Measurements from ENCODE around the gene VAV2.

- TF ChIP-seq CTCF (conservative IDR thresholded peaks at IDR 0.05; ENCODE audit: low read depth in 2 of 2), result no peak
- no peak for TF ChIP-seq POLR2AphosphoS5 (IDR thresholded peaks at IDR 0.05; ENCODE audit: low read depth)
- TF ChIP-seq CREB1 (CRISPR knock-in tag; IDR thresholded peaks at IDR 0.05; ENCODE audit: low read depth), result no peak
- TF ChIP-seq EZH2 (IDR thresholded peaks at IDR 0.05; ENCODE audit: low read depth, unreplicated experiment), result no peak
- TF ChIP-seq REST (IDR thresholded peaks at IDR 0.05; ENCODE audit: unreplicated experiment), result no peak
- no peak for TF ChIP-seq JUNB (IDR thresholded peaks at IDR 0.05; ENCODE audit: unreplicated experiment)
- TF ChIP-seq EZH2phosphoT487 (IDR thresholded peaks at IDR 0.05; ENCODE audit: unreplicated experiment), result no peak
- no peak for TF ChIP-seq ZNF114 (CRISPR knock-in tag; IDR thresholded peaks at IDR 0.05)
- no peak for TF ChIP-seq ZNF331 (CRISPR knock-in tag; IDR thresholded peaks at IDR 0.05; ENCODE audit: low read depth)
- no peak for TF ChIP-seq ETS1 (IDR thresholded peaks at IDR 0.05)
- no peak for TF ChIP-seq ZNF462 (CRISPR knock-in tag; IDR thresholded peaks at IDR 0.05)
- TF ChIP-seq STAT1 (IDR thresholded peaks at IDR 0.05; ENCODE audit: unreplicated experiment), result no peak
These were observed 154.2 kb downstream of the VAV2 start for GRCh38 chr9:133837627-133838597.

Data from GM23338 (cell line).